Upper lobe of left lung (tissue), 6 donors: ENCODE measurements around the gene ATP11A. TPM values are rescaled to one million over a fixed set of nuclear protein-coding genes. Genes with fewer than 3 reads are reported as not detected.
"Not testable (repeated sequence)": the region's sequence is repeated elsewhere in the genome, so short reads cannot be mapped to it uniquely, and the experiment has no call there.

Source experiments
- ATAC-seq, 2 donors: fragments of 200-7000 bp; cut with Tn5 transposase; one replicate each; pipeline ENCODE4 v1.9.1; 2022; ENCODE audit warnings: mild to moderate bottlenecking in 2 of 2, moderate library complexity in 2 of 2; ENCODE audit not compliant: low FRiP score in 2 of 2
- DNase-seq, 2 donors: peaks; one replicate each; pipeline ENCODE4 v3.0.0-alpha.2; 2019 to 2020
- H3K27ac ChIP-seq, 4 donors: fragments of 200-600 bp; sonication (generic); one replicate each; pipeline ENCODE4 v1.5.1; 2016 to 2019
- H3K27me3 ChIP-seq, 4 donors: fragments of 200-600 bp; sonication (generic); one replicate each; pipeline ENCODE4 v1.5.1; 2017 to 2019
- H3K36me3 ChIP-seq, 4 donors: fragments of 200-600 bp; sonication (generic); one replicate each; pipeline ENCODE4 v1.5.1; 2016 to 2019
- H3K4me1 ChIP-seq, 4 donors: fragments of 200-600 bp; sonication (generic); one replicate each; pipeline ENCODE4 v1.5.1; 2018 to 2019
- H3K4me3 ChIP-seq, 4 donors: fragments of 200-600 bp; sonication (generic); one replicate each; pipeline ENCODE4 v1.5.1; 2017 to 2019; ENCODE audit warnings: mild to moderate bottlenecking in 2 of 4, moderate library complexity in 1 of 4
- H3K9me3 ChIP-seq, 4 donors: fragments of 200-600 bp; sonication (generic); one replicate each; pipeline ENCODE4 v1.5.1; 2018 to 2019
- EP300 ChIP-seq, 4 donors: sonication (generic); formaldehyde crosslinking; IDR thresholded peaks; one replicate each; pipeline ENCODE4 v1.5.1; 2017; ENCODE audit warnings: antibody characterized with exemption in 4 of 4, control low read depth in 2 of 4
- POLR2A ChIP-seq, 4 donors: fragments of 450-650 bp; IDR thresholded peaks; one replicate each; pipeline ENCODE4 v1.5.1; 2016 to 2017; ENCODE audit warnings: antibody characterized with exemption in 4 of 4, mild to moderate bottlenecking in 2 of 4
- POLR2AphosphoS5 ChIP-seq, 2 donors: sonication (generic); formaldehyde crosslinking; IDR thresholded peaks; one replicate each; pipeline ENCODE4 v1.5.1; 2017; ENCODE audit warnings: antibody characterized with exemption in 2 of 2
- WGBS, 2 donors: methylation state at CpG; one replicate each; pipeline ENCODE4 v1.1.5; 2017 to 2018; 5-methylcytosine and 5-hydroxymethylcytosine counted together
- total RNA-seq, 6 donors: library from RNA; depleted of rRNA in 4 of 6; stranded (reverse); fragments of >200 nt in 4 of 6; gene quantifications; one replicate each; pipeline versions ENCODE4 v1.1.0 to v1.2.1, GENCODE V29; 2016 to 2021
- TF ChIP-seq, protein P1 (sequence below), 6 experiments: fragments of 450-650 bp in 4 of 6; fragments of 200-600 bp in 2 of 6; sonication (generic) in 2 of 6; IDR thresholded peaks; one replicate each; pipeline ENCODE4 v1.5.1; 2016 to 2019; ENCODE audit warnings: antibody characterized with exemption in 6 of 6
- donor health status: DM: no; HTN: no; CAD: no; lungs with moderate emphysema.
- donor health status: DM: no; HTN: yes; CAD: no; lungs with severe emphysema.

ATP11A gene
- total RNA-seq, 6 donors from 2014 or later, result 159 to 285 (median 260) TPM

- 81 to 86% methylated on average over 15 of the region's 15 CpGs for WGBS, 2 donors
- TF ChIP-seq, protein P1, sequence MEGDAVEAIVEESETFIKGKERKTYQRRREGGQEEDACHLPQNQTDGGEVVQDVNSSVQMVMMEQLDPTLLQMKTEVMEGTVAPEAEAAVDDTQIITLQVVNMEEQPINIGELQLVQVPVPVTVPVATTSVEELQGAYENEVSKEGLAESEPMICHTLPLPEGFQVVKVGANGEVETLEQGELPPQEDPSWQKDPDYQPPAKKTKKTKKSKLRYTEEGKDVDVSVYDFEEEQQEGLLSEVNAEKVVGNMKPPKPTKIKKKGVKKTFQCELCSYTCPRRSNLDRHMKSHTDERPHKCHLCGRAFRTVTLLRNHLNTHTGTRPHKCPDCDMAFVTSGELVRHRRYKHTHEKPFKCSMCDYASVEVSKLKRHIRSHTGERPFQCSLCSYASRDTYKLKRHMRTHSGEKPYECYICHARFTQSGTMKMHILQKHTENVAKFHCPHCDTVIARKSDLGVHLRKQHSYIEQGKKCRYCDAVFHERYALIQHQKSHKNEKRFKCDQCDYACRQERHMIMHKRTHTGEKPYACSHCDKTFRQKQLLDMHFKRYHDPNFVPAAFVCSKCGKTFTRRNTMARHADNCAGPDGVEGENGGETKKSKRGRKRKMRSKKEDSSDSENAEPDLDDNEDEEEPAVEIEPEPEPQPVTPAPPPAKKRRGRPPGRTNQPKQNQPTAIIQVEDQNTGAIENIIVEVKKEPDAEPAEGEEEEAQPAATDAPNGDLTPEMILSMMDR (IDR thresholded peaks at IDR 0.05), result no peak
- TF ChIP-seq POLR2A (IDR thresholded peaks at IDR 0.05), result no peak
- TF ChIP-seq POLR2AphosphoS5 (IDR thresholded peaks at IDR 0.05), result no peak
- no peak for TF ChIP-seq EP300 (IDR thresholded peaks at IDR 0.05)
- Histone ChIP-seq H3K4me1 (no peaks in the 10 kb centered on the region), H3K27me3 (no peaks in the 10 kb centered on the region), H3K27ac (no peak overlapping the region), H3K36me3 (no peaks in the 10 kb centered on the region), H3K9me3 (no peaks in the 10 kb centered on the region), H3K4me3 (no peak overlapping the region)
- peak in 1 of 2 donors; percentile 64 for DNase-seq
- ATAC-seq, result no peak
Observed at GRCh38 chr13:112674412-112675365, 15.1 kb upstream of the ATP11A start.

DNA sequence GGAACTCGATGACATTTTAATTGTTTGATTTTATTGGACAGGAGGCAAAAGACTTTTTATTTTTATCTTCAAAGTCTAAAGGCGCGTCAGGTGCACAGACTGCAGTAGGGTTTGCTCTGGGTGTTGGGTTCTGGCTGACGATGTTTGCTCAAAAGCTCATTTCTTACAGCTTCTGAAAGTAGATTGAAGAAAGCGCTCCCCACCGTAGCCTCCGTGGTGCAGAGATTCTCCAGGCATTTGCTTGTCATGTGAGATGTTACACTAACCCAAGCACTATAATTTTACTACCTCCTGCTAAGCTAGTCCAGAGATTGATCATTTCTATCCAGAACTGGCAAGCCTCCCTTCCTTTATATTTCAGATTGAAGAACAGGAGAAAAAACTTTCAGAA, 14.5 kb upstream of the ATP11A start:
- no peaks in the 10 kb centered on the region for H3K9me3 ChIP-seq

DNA sequence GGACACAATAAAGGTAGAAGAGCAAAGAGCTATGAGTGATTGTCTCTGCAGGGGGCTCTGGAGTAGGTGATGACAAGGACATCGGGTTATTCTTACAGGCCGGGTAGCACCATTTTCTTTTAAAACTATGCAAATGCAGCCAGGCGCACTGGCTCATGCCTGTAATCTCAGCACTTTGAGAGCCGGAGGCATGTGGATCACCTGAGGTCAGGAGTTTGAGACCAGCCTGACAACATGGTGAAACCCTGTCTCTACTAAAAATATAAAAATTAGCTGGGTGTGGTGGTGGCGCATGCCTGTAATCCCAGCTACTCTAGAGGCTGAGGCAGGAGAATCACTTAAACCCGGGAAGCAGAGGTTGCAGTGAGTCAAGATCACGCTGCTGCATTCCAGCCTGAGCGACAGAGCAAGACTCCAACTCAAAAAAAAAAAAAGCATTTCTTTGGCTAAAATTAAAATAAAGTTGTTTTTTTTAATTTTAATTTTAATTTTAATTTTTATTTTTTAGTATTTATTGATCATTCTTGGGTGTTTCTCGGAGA, 12.3 kb upstream of the ATP11A start:
- not testable (repeated sequence) for ATAC-seq, H3K27ac ChIP-seq, H3K27me3 ChIP-seq, H3K9me3 ChIP-seq, H3K4me1 ChIP-seq, H3K36me3 ChIP-seq, H3K4me3 ChIP-seq
- DNase-seq, result peak in 1 of 2 donors; percentile 67
- 62 to 73% methylated on average over 9 of the region's 9 CpGs for WGBS, 2 donors

More for the DNA sequence above, 14.5 kb upstream of the ATP11A start:
- ATAC-seq (no peak), DNase-seq (no peak)
- TF ChIP-seq POLR2AphosphoS5 (IDR thresholded peaks at IDR 0.05) (no peak), POLR2A (IDR thresholded peaks at IDR 0.05) (no peak), EP300 (IDR thresholded peaks at IDR 0.05) (no peak)
- TF ChIP-seq, protein P1 (IDR thresholded peaks at IDR 0.05), result no peak
- no peak overlapping the region for H3K27ac ChIP-seq
- no peaks in the 10 kb centered on the region for H3K4me1 ChIP-seq
- no peaks in the 10 kb centered on the region for H3K36me3 ChIP-seq
- WGBS, 2 donors, result 85 to 87% methylated on average over 7 of the region's 7 CpGs
- no peak overlapping the region for H3K4me3 ChIP-seq
- no peaks in the 10 kb centered on the region for H3K27me3 ChIP-seq

DNA sequence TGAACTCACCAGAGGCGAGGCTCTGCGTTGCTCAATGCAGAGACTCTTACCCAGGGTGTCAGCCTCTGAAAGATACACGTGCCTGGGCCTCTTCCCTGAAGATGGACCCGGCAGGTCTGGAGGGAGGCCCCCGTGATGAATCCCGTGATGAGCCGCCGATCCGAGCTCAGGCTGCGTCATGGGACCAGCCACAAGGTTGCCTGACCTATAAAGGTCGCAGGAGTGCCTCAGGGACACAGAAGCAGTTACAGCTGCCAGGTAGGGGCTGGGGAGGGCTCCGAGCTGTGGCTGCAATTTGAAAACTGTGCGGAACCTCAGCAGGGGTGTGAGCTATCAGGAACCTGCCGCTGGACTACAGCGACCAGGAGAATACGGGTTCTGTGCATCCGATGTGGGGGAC, 10.5 kb upstream of the ATP11A start:
- 93 to 95% methylated on average over 8 to 17 of the region's 17 CpGs for WGBS, 2 donors
- Histone ChIP-seq H3K4me3 (no peak overlapping the region), H3K27ac (no peak overlapping the region), H3K9me3 (no peaks in the 10 kb centered on the region), H3K36me3 (no peaks in the 10 kb centered on the region), H3K4me1 (no peaks in the 10 kb centered on the region), H3K27me3 (no peaks in the 10 kb centered on the region)
- ATAC-seq (peak in 1 of 2 donors; percentile 11), DNase-seq (no peak)
- TF ChIP-seq, protein P1 (IDR thresholded peaks at IDR 0.05), result no peak
- TF ChIP-seq EP300 (IDR thresholded peaks at IDR 0.05) (no peak), POLR2A (IDR thresholded peaks at IDR 0.05) (no peak), POLR2AphosphoS5 (IDR thresholded peaks at IDR 0.05) (no peak)

GRCh38 chr13:112679932-112680677, 9.7 kb upstream of the ATP11A start:
- H3K9me3 ChIP-seq, result no peaks in the 10 kb centered on the region
- no peaks in the 10 kb centered on the region for H3K27me3 ChIP-seq
- TF ChIP-seq EP300 (IDR thresholded peaks at IDR 0.05) (no peak), POLR2A (IDR thresholded peaks at IDR 0.05) (no peak), POLR2AphosphoS5 (IDR thresholded peaks at IDR 0.05) (no peak)
- TF ChIP-seq, protein P1 (IDR thresholded peaks at IDR 0.05), result no peak
- ATAC-seq (peak; percentile 19 to 63), DNase-seq (peak in 1 of 2 donors; percentile 44)
- 84 to 87% methylated on average over 19 to 20 of the region's 20 CpGs for WGBS, 2 donors
- peaks cover 0 to 4% (median 0%) of the 10 kb centered on the region in 4 donors for H3K4me1 ChIP-seq
- no peak overlapping the region for H3K27ac ChIP-seq
- no peaks in the 10 kb centered on the region for H3K36me3 ChIP-seq
- no peak overlapping the region for H3K4me3 ChIP-seq
